Measurements from ENCODE around the gene CIZ1. TPM values are rescaled to one million over a fixed set of nuclear protein-coding genes. Genes with fewer than 3 reads are reported as not detected.

CIZ1 gene
- total and polyA plus RNA-seq, 11 donors, result 42.6 to 101 (median 73.8) TPM

GRCh38 chr9:128149001-128149701 is 42.2 kb downstream of the CIZ1 start, which contains the start of gene LCN2:
Gene LCN2, plus strand, starts transcription at chr9:128149453. Its CDS starts 73 bp downstream, at chr9:128149526.
- Histone ChIP-seq H3K4me3 (peak within 1 kb of the TSS in 2 of 12 donors; percentile 7 to 17), H3K36me3 (no peaks in the 10 kb centered on the region), H3K27ac (peak within 1 kb of the TSS in 4 of 12 donors; percentile 1 to 43 (median 29)), H3K4me1 (peaks cover 0 to 23% (median 6%) of the 10 kb centered on the region in 12 donors), H3K9me3 (no peaks in the 10 kb centered on the region), H3K27me3 (no peaks in the 10 kb centered on the region)
- WGBS, 4 donors, result 40 to 58% (median 54%) methylated on average over 6 to 9 of the region's 9 CpGs
- TF ChIP-seq, protein P1, sequence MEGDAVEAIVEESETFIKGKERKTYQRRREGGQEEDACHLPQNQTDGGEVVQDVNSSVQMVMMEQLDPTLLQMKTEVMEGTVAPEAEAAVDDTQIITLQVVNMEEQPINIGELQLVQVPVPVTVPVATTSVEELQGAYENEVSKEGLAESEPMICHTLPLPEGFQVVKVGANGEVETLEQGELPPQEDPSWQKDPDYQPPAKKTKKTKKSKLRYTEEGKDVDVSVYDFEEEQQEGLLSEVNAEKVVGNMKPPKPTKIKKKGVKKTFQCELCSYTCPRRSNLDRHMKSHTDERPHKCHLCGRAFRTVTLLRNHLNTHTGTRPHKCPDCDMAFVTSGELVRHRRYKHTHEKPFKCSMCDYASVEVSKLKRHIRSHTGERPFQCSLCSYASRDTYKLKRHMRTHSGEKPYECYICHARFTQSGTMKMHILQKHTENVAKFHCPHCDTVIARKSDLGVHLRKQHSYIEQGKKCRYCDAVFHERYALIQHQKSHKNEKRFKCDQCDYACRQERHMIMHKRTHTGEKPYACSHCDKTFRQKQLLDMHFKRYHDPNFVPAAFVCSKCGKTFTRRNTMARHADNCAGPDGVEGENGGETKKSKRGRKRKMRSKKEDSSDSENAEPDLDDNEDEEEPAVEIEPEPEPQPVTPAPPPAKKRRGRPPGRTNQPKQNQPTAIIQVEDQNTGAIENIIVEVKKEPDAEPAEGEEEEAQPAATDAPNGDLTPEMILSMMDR (IDR thresholded peaks at IDR 0.05), result no peak
- no peak for TF ChIP-seq POLR2A (IDR thresholded peaks at IDR 0.05)
- DNase-seq, result peak in 2 of 5 donors; percentile 16 to 41
- peak in 1 of 4 donors; percentile 15 for ATAC-seq
- intact Hi-C loops (cut with DNase I), result no loop called here

DNA sequence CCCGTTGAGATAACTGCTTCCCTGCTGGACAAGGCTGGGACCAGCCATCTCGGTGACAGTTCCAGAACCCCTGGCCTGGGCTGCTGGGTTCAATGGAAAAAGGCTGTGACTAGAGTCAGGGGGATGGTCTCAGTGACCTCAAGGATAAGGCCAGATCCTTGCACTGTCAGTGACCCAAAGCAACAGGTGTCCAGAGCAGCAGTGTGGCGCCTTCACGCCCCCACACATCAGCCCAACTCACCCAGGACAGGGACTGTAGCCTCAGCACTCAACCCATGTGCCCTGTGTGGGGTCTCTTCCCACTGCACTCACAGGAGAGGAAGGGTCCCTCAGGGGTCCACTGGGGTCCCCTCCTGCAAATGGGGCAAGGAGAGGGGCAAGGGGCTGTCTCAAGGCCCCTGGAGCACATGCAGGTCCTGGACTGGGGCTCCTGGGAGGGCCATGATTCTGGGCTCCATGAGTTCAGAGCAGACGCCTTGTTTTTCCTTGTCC is 42.8 kb downstream of the CIZ1 start:
- WGBS, 4 donors, result 78 to 86% (median 85%) methylated on average over 3 to 5 of the region's 5 CpGs
- H3K27ac ChIP-seq, result peak overlapping the region in 3 of 12 donors; percentile 1 to 24 (median 23)
- H3K9me3 ChIP-seq, result no peaks in the 10 kb centered on the region
- H3K4me1 ChIP-seq, result peaks cover 0 to 28% (median 8%) of the 10 kb centered on the region in 12 donors
- no peaks in the 10 kb centered on the region for H3K27me3 ChIP-seq
- H3K4me3 ChIP-seq, result no peak overlapping the region
- intact Hi-C loops (cut with DNase I), result no loop called here
- DNase-seq (peak in 2 of 5 donors; percentile 13 to 34), ATAC-seq (no peak)
- no peaks in the 10 kb centered on the region for H3K36me3 ChIP-seq
- no peak for TF ChIP-seq POLR2A (IDR thresholded peaks at IDR 0.05)
- TF ChIP-seq, protein P1 (IDR thresholded peaks at IDR 0.05), result no peak

- no peaks in the 10 kb centered on the region for H3K36me3 ChIP-seq
- H3K4me3 ChIP-seq, result no peak overlapping the region
- H3K9me3 ChIP-seq, result no peaks in the 10 kb centered on the region
- peaks cover 0 to 39% (median 11%) of the 10 kb centered on the region in 12 donors for H3K4me1 ChIP-seq
- WGBS, 4 donors, result 94 to 96% (median 95%) methylated on average over 4 to 8 of the region's 8 CpGs
- ATAC-seq (no peak), DNase-seq (peak in 2 of 5 donors; percentile 7 to 29)
- H3K27ac ChIP-seq, result no peak overlapping the region
- H3K27me3 ChIP-seq, result no peaks in the 10 kb centered on the region
- no peak for TF ChIP-seq POLR2A (IDR thresholded peaks at IDR 0.05)
- TF ChIP-seq, protein P1 (IDR thresholded peaks at IDR 0.05), result no peak
- intact Hi-C loops (cut with DNase I), result no loop called here
Measured at GRCh38 chr9:128146591-128147120, 44.7 kb downstream of the CIZ1 start.

GRCh38 chr9:128145951-128146351 is 45.4 kb downstream of the CIZ1 start:
- 76 to 87% (median 83%) methylated on average over 9 to 13 of the region's 13 CpGs for WGBS, 4 donors
- TF ChIP-seq, protein P1 (IDR thresholded peaks at IDR 0.05), result no peak
- no peak for TF ChIP-seq POLR2A (IDR thresholded peaks at IDR 0.05)
- peak in 2 of 5 donors; percentile 20 to 46 for DNase-seq

More at GRCh38 chr9:128145951-128146351, 45.4 kb downstream of the CIZ1 start:
- no peak overlapping the region for H3K27ac ChIP-seq
- no peak for ATAC-seq
- H3K9me3 ChIP-seq, result no peaks in the 10 kb centered on the region
- H3K4me3 ChIP-seq, result no peak overlapping the region
- peaks cover 0 to 39% (median 11%) of the 10 kb centered on the region in 12 donors for H3K4me1 ChIP-seq
- intact Hi-C loops (cut with DNase I), result no loop called here
- H3K27me3 ChIP-seq, result no peaks in the 10 kb centered on the region
- H3K36me3 ChIP-seq, result no peaks in the 10 kb centered on the region

All from heart left ventricle (tissue), 16 donors.